ENCODE measurements around the gene DYNLRB2.
A peak's percentile ranks its signal among the peaks of the same experiment; 100 is the strongest.

DYNLRB2 gene

DNA sequence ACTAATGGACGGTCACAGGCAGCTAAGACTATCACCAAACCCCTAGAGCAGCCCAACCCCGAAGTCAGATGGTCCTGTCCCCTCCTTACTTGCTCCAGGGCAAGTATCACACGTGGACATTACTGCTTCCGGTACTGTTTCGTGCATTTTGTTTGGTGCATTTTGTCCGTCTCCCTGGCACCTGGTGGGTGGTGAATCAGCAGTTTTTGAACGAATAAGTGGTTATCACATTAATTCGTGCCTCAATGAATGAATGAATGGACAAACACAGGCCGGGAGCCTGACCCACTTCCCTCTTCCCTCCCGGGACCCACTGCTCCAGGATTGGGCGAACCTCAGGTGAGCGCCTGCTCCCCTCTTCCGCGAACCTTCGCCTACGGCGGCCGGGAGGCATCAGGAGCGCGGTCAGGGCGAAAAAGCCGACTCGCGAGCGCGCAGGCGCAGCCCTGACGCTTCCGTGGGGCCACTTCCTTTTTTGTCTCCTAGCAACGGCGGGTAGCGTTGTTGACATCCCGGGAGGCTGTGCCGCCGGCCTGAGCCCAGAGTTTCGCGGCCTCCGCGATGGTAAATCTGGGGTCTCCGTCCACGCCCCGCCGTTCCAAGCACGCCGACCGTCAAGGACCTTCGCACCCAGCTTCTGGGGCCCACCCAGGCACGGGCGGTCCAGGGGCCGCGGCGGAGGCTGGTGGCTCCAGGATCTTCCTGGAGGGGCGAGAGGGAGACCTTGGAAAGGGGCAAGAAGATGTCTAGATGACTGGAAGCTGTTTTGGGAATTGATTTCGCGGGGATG lies at the start of gene DYNLRB2:
Gene DYNLRB2 (plus strand): TSS at position 478 of the 790 bp plus-strand sequence. CDS start 84 bp downstream, at position 562.
- Histone ChIP-seq H3K9me3 (ENCODE audit: low read length) (no peaks in the 10 kb centered on the region), H3K9me2 (ENCODE audit: low read depth, low read length) (no peaks in the 10 kb centered on the region), H3K4me3 (ENCODE audit: low read depth, low read length, poor library complexity, severe bottlenecking) (peak within 1 kb of the TSS; percentile 66), H3K27ac (ENCODE audit: low read depth, low read length, poor library complexity, severe bottlenecking) (no peak within 1 kb of the TSS), H3K36me3 (ENCODE audit: insufficient read depth, low read length) (no peaks in the 10 kb centered on the region), H4K20me1 (ENCODE audit: insufficient read depth, low read length) (no peaks in the 10 kb centered on the region), H3K4me2 (ENCODE audit: low read length) (peak within 1 kb of the TSS; percentile 75), H3K79me2 (ENCODE audit: insufficient read depth, low read length) (no peaks in the 10 kb centered on the region), H2AFZ (ENCODE audit: low read length) (peak within 1 kb of the TSS; percentile 91), H3F3A (ENCODE audit: insufficient read depth, low read length) (no peaks in the 10 kb centered on the region), H3K9ac (ENCODE audit: low read length) (peak within 1 kb of the TSS; percentile 47), H3K27me3 (ENCODE audit: insufficient read depth, low read length) (0 out of 2 replicates have a peak, but pooled peaks cover 5% of the 10 kb centered on the region), H3K4me1 (ENCODE audit: insufficient read depth, low read length, severe bottlenecking) (peaks cover 13% of the 10 kb centered on the region)
- TF ChIP-seq EZH2 (IDR thresholded peaks at IDR 0.05; ENCODE audit: borderline replicate concordance, low read length) (no peak), CTCF (IDR thresholded peaks at IDR 0.05; ENCODE audit: low read length) (no peak)

- no peak overlapping the region for H2AFZ ChIP-seq (ENCODE audit: low read length)
- no peak overlapping the region for H3K9ac ChIP-seq (ENCODE audit: low read length)
- no peaks in the 10 kb centered on the region for H3K9me2 ChIP-seq (ENCODE audit: low read depth, low read length)
- H3K4me2 ChIP-seq (ENCODE audit: low read length) = no peak overlapping the region
- H3K79me2 ChIP-seq (ENCODE audit: insufficient read depth, low read length) = no peaks in the 10 kb centered on the region
- H3K27ac ChIP-seq (ENCODE audit: low read depth, low read length, poor library complexity, severe bottlenecking) = no peak overlapping the region
- H3K9me3 ChIP-seq (ENCODE audit: low read length) = no peaks in the 10 kb centered on the region
- no peaks in the 10 kb centered on the region for H3F3A ChIP-seq (ENCODE audit: insufficient read depth, low read length)
- no peak for TF ChIP-seq EZH2 (IDR thresholded peaks at IDR 0.05; ENCODE audit: borderline replicate concordance, low read length)
- no peak for TF ChIP-seq CTCF (IDR thresholded peaks at IDR 0.05; ENCODE audit: low read length)
- no peaks in the 10 kb centered on the region for H3K4me1 ChIP-seq (ENCODE audit: insufficient read depth, low read length, severe bottlenecking)
- H4K20me1 ChIP-seq (ENCODE audit: insufficient read depth, low read length) = no peaks in the 10 kb centered on the region
- no peaks in the 10 kb centered on the region for H3K36me3 ChIP-seq (ENCODE audit: insufficient read depth, low read length)
- no peaks in the 10 kb centered on the region for H3K27me3 ChIP-seq (ENCODE audit: insufficient read depth, low read length)
- H3K4me3 ChIP-seq (ENCODE audit: low read depth, low read length, poor library complexity, severe bottlenecking) = no peak overlapping the region
Measured at GRCh38 chr16:80500116-80500859, 40.5 kb upstream of the DYNLRB2 start.

- Histone ChIP-seq H3K9me2 (ENCODE audit: low read depth, low read length) (no peaks in the 10 kb centered on the region), H3K4me2 (ENCODE audit: low read length) (no peak overlapping the region), H2AFZ (ENCODE audit: low read length) (no peak overlapping the region), H3K9ac (ENCODE audit: low read length) (no peak overlapping the region), H3K27ac (ENCODE audit: low read depth, low read length, poor library complexity, severe bottlenecking) (no peak overlapping the region), H3K27me3 (ENCODE audit: insufficient read depth, low read length) (no peaks in the 10 kb centered on the region), H4K20me1 (ENCODE audit: insufficient read depth, low read length) (no peaks in the 10 kb centered on the region), H3K79me2 (ENCODE audit: insufficient read depth, low read length) (no peaks in the 10 kb centered on the region), H3K4me1 (ENCODE audit: insufficient read depth, low read length, severe bottlenecking) (no peaks in the 10 kb centered on the region), H3K36me3 (ENCODE audit: insufficient read depth, low read length) (no peaks in the 10 kb centered on the region), H3K9me3 (ENCODE audit: low read length) (no peaks in the 10 kb centered on the region), H3F3A (ENCODE audit: insufficient read depth, low read length) (no peaks in the 10 kb centered on the region), H3K4me3 (ENCODE audit: low read depth, low read length, poor library complexity, severe bottlenecking) (no peak overlapping the region)
- TF ChIP-seq CTCF (IDR thresholded peaks at IDR 0.05; ENCODE audit: low read length) (no peak), EZH2 (IDR thresholded peaks at IDR 0.05; ENCODE audit: borderline replicate concordance, low read length) (no peak)
Measured at GRCh38 chr16:80500961-80501525, 39.8 kb upstream of the DYNLRB2 start.
